ENCODE measurements around the gene PATL1.
"Not testable (repeated sequence)": the region's sequence is repeated elsewhere in the genome, so short reads cannot be mapped to it uniquely, and the experiment has no call there.

PATL1 gene

GRCh38 chr11:59668950-59669610 lies at the start of gene PATL1:
Gene PATL1, minus strand, starts transcription at chr11:59669037. Its CDS starts 142 bp downstream, at chr11:59668895.
- Histone ChIP-seq H3K27ac (ENCODE audit: low read length) (no peak within 1 kb of the TSS), H3K36me3 (ENCODE audit: control insufficient read depth, insufficient read depth, low read length) (0 out of 2 replicates have a peak, but pooled peaks cover 6% of the 10 kb centered on the region), H3K9me3 (ENCODE audit: control insufficient read depth, insufficient read depth, low read length) (no peaks in the 10 kb centered on the region), H3K27me3 (ENCODE audit: control insufficient read depth, insufficient read depth, low read length) (no peaks in the 10 kb centered on the region), H3K4me1 (ENCODE audit: control insufficient read depth, insufficient read depth, low read length) (0 out of 2 replicates have a peak, but pooled peaks cover 1% of the 10 kb centered on the region), H3K4me3 (ENCODE audit: low read length) (peak within 1 kb of the TSS; percentile 97)
- DNase-seq (ENCODE audit: low read depth, low spot score), result peak; percentile 97
- WGBS (ENCODE audit: insufficient coverage, insufficient read length), result no CpG with 5 or more reads among the region's 68 CpGs

- H3K27ac ChIP-seq (ENCODE audit: low read length), result no peak overlapping the region
- H3K27me3 ChIP-seq (ENCODE audit: control insufficient read depth, insufficient read depth, low read length), result no peaks in the 10 kb centered on the region
- H3K9me3 ChIP-seq (ENCODE audit: control insufficient read depth, insufficient read depth, low read length), result no peaks in the 10 kb centered on the region
- DNase-seq (ENCODE audit: low read depth, low spot score), result no peak
- WGBS (ENCODE audit: insufficient coverage, insufficient read length), result no CpG with 5 or more reads among the region's 3 CpGs
- no peak overlapping the region for H3K4me3 ChIP-seq (ENCODE audit: low read length)
- H3K4me1 ChIP-seq (ENCODE audit: control insufficient read depth, insufficient read depth, low read length), result no peaks in the 10 kb centered on the region
- H3K36me3 ChIP-seq (ENCODE audit: control insufficient read depth, insufficient read depth, low read length), result no peaks in the 10 kb centered on the region
These were observed 47.2 kb upstream of the PATL1 start for GRCh38 chr11:59716051-59716450.

GRCh38 chr11:59713745-59714144 lies 44.9 kb upstream of the PATL1 start, which contains the start of gene OR10V1:
Gene OR10V1, minus strand, starts transcription at chr11:59713845. Its CDS starts 0 bp downstream, at chr11:59713845.
- Histone ChIP-seq H3K9me3 (ENCODE audit: control insufficient read depth, insufficient read depth, low read length) (no peaks in the 10 kb centered on the region), H3K36me3 (ENCODE audit: control insufficient read depth, insufficient read depth, low read length) (no peaks in the 10 kb centered on the region), H3K4me3 (ENCODE audit: low read length) (no peak within 1 kb of the TSS), H3K27me3 (ENCODE audit: control insufficient read depth, insufficient read depth, low read length) (no peaks in the 10 kb centered on the region), H3K4me1 (ENCODE audit: control insufficient read depth, insufficient read depth, low read length) (no peaks in the 10 kb centered on the region), H3K27ac (ENCODE audit: low read length) (no peak within 1 kb of the TSS)
- no CpG with 5 or more reads among the region's 2 CpGs for WGBS (ENCODE audit: insufficient coverage, insufficient read length)
- no peak for DNase-seq (ENCODE audit: low read depth, low spot score)

GRCh38 chr11:59710136-59710847 lies 41.5 kb upstream of the PATL1 start:
- Histone ChIP-seq H3K36me3 (ENCODE audit: control insufficient read depth, insufficient read depth, low read length) (no peaks in the 10 kb centered on the region), H3K27me3 (ENCODE audit: control insufficient read depth, insufficient read depth, low read length) (no peaks in the 10 kb centered on the region), H3K9me3 (ENCODE audit: control insufficient read depth, insufficient read depth, low read length) (no peaks in the 10 kb centered on the region), H3K4me1 (ENCODE audit: control insufficient read depth, insufficient read depth, low read length) (no peaks in the 10 kb centered on the region), H3K4me3 (ENCODE audit: low read length) (no peak overlapping the region), H3K27ac (ENCODE audit: low read length) (no peak overlapping the region)
- DNase-seq (ENCODE audit: low read depth, low spot score), result no peak
- no CpG with 5 or more reads among the region's 3 CpGs for WGBS (ENCODE audit: insufficient coverage, insufficient read length)

- DNase-seq (ENCODE audit: low read depth, low spot score), result no peak
- no peaks in the 10 kb centered on the region for H3K36me3 ChIP-seq (ENCODE audit: control insufficient read depth, insufficient read depth, low read length)
- H3K9me3 ChIP-seq (ENCODE audit: control insufficient read depth, insufficient read depth, low read length), result no peaks in the 10 kb centered on the region
- no CpG with 5 or more reads among the region's 1 CpG for WGBS (ENCODE audit: insufficient coverage, insufficient read length)
- no peak overlapping the region for H3K27ac ChIP-seq (ENCODE audit: low read length)
- no peaks in the 10 kb centered on the region for H3K27me3 ChIP-seq (ENCODE audit: control insufficient read depth, insufficient read depth, low read length)
- no peaks in the 10 kb centered on the region for H3K4me1 ChIP-seq (ENCODE audit: control insufficient read depth, insufficient read depth, low read length)
- no peak overlapping the region for H3K4me3 ChIP-seq (ENCODE audit: low read length)
These were observed 39.7 kb upstream of the PATL1 start for GRCh38 chr11:59708537-59708936.

GRCh38 chr11:59707371-59707770 lies 38.5 kb upstream of the PATL1 start:
- no CpG with 5 or more reads among the region's 1 CpG for WGBS (ENCODE audit: insufficient coverage, insufficient read length)
- Histone ChIP-seq H3K36me3 (ENCODE audit: control insufficient read depth, insufficient read depth, low read length) (no peaks in the 10 kb centered on the region), H3K27me3 (ENCODE audit: control insufficient read depth, insufficient read depth, low read length) (no peaks in the 10 kb centered on the region), H3K9me3 (ENCODE audit: control insufficient read depth, insufficient read depth, low read length) (no peaks in the 10 kb centered on the region), H3K4me1 (ENCODE audit: control insufficient read depth, insufficient read depth, low read length) (no peaks in the 10 kb centered on the region), H3K4me3 (ENCODE audit: low read length) (no peak overlapping the region), H3K27ac (ENCODE audit: low read length) (no peak overlapping the region)
- DNase-seq (ENCODE audit: low read depth, low spot score), result no peak

- WGBS (ENCODE audit: insufficient coverage, insufficient read length), result no CpG with 5 or more reads among the region's 5 CpGs
- Histone ChIP-seq H3K4me3 (ENCODE audit: low read length) (no peak overlapping the region), H3K27me3 (ENCODE audit: control insufficient read depth, insufficient read depth, low read length) (no peaks in the 10 kb centered on the region), H3K4me1 (ENCODE audit: control insufficient read depth, insufficient read depth, low read length) (no peaks in the 10 kb centered on the region), H3K9me3 (ENCODE audit: control insufficient read depth, insufficient read depth, low read length) (no peaks in the 10 kb centered on the region), H3K36me3 (ENCODE audit: control insufficient read depth, insufficient read depth, low read length) (no peaks in the 10 kb centered on the region), H3K27ac (ENCODE audit: low read length) (no peak overlapping the region)
- no peak for DNase-seq (ENCODE audit: low read depth, low spot score)
These were observed 37.9 kb upstream of the PATL1 start for GRCh38 chr11:59706518-59707285.

GRCh38 chr11:59705294-59705693 lies 36.5 kb upstream of the PATL1 start:
- Histone ChIP-seq H3K4me1 (ENCODE audit: control insufficient read depth, insufficient read depth, low read length) (no peaks in the 10 kb centered on the region), H3K36me3 (ENCODE audit: control insufficient read depth, insufficient read depth, low read length) (no peaks in the 10 kb centered on the region), H3K27ac (ENCODE audit: low read length) (no peak overlapping the region), H3K27me3 (ENCODE audit: control insufficient read depth, insufficient read depth, low read length) (no peaks in the 10 kb centered on the region), H3K9me3 (ENCODE audit: control insufficient read depth, insufficient read depth, low read length) (no peaks in the 10 kb centered on the region), H3K4me3 (ENCODE audit: low read length) (no peak overlapping the region)
- no CpG with 5 or more reads among the region's 6 CpGs for WGBS (ENCODE audit: insufficient coverage, insufficient read length)
- no peak for DNase-seq (ENCODE audit: low read depth, low spot score)

GRCh38 chr11:59703515-59703914 lies 34.7 kb upstream of the PATL1 start:
- DNase-seq (ENCODE audit: low read depth, low spot score); H3K27ac ChIP-seq (ENCODE audit: low read length); H3K4me3 ChIP-seq (ENCODE audit: low read length); H3K27me3 ChIP-seq (ENCODE audit: control insufficient read depth, insufficient read depth, low read length); H3K36me3 ChIP-seq (ENCODE audit: control insufficient read depth, insufficient read depth, low read length); H3K4me1 ChIP-seq (ENCODE audit: control insufficient read depth, insufficient read depth, low read length); H3K9me3 ChIP-seq (ENCODE audit: control insufficient read depth, insufficient read depth, low read length): not testable (repeated sequence)
- no CpG with 5 or more reads among the region's 1 CpG for WGBS (ENCODE audit: insufficient coverage, insufficient read length)

GRCh38 chr11:59700157-59700556 lies 31.3 kb upstream of the PATL1 start:
- H3K36me3 ChIP-seq (ENCODE audit: control insufficient read depth, insufficient read depth, low read length); DNase-seq (ENCODE audit: low read depth, low spot score); H3K27me3 ChIP-seq (ENCODE audit: control insufficient read depth, insufficient read depth, low read length); H3K4me3 ChIP-seq (ENCODE audit: low read length); H3K4me1 ChIP-seq (ENCODE audit: control insufficient read depth, insufficient read depth, low read length); H3K9me3 ChIP-seq (ENCODE audit: control insufficient read depth, insufficient read depth, low read length); H3K27ac ChIP-seq (ENCODE audit: low read length): not testable (repeated sequence)
- WGBS (ENCODE audit: insufficient coverage, insufficient read length), result no CpG with 5 or more reads among the region's 5 CpGs

Data from iPS DF 6.9 (cell line).